Chondrocyte (in vitro differentiated cells): ENCODE results near the gene PSMD2. TPM values are rescaled to one million over a fixed set of nuclear protein-coding genes. Genes with fewer than 3 reads are reported as not detected.

Experiments used
- DNase-seq: peaks from one replicate; pipeline ENCODE4 v3.0.0; 2021; ENCODE audit warnings: mixed read lengths, low spot score
- H3K27ac Mint-ChIP-seq: one replicate; pipeline ENCODE4 v1.8.0; 2021; ENCODE audit warnings: mild to moderate bottlenecking, moderate library complexity, mixed read lengths; ENCODE audit not compliant: unreplicated experiment
- H3K27me3 Mint-ChIP-seq: 2 replicates; pipeline ENCODE4 v1.8.0; 2021; ENCODE audit warnings: low read depth, mixed read lengths
- H3K36me3 Mint-ChIP-seq: 2 replicates; pipeline ENCODE4 v1.8.0; 2021; ENCODE audit warnings: low read depth, mixed read lengths
- H3K4me1 Mint-ChIP-seq: 2 replicates; pipeline ENCODE4 v1.8.0; 2021; ENCODE audit warnings: low read depth, mild to moderate bottlenecking, mixed read lengths
- H3K4me3 Mint-ChIP-seq: one replicate; pipeline ENCODE4 v1.8.0; 2021; ENCODE audit warnings: mild to moderate bottlenecking, moderate library complexity, mixed read lengths; ENCODE audit not compliant: unreplicated experiment
- H3K9me3 Mint-ChIP-seq: 2 replicates; pipeline ENCODE4 v1.8.0; 2021; ENCODE audit warnings: low read depth, mixed read lengths
- total RNA-seq: library from RNA; stranded (reverse); gene quantifications from 3 replicates; pipeline ENCODE4 v1.2.1, GENCODE V29; 2021
- TF ChIP-seq, protein P1 (sequence below): fragments of 200-600 bp; sonication (generic); IDR thresholded peaks from 2 replicates; pipeline ENCODE4 v1.5.0; 2021; ENCODE audit warnings: antibody characterized with exemption, mild to moderate bottlenecking, moderate library complexity

The PSMD2 gene
- total RNA-seq, 1 donor from 2014 or later = 237 TPM

DNA sequence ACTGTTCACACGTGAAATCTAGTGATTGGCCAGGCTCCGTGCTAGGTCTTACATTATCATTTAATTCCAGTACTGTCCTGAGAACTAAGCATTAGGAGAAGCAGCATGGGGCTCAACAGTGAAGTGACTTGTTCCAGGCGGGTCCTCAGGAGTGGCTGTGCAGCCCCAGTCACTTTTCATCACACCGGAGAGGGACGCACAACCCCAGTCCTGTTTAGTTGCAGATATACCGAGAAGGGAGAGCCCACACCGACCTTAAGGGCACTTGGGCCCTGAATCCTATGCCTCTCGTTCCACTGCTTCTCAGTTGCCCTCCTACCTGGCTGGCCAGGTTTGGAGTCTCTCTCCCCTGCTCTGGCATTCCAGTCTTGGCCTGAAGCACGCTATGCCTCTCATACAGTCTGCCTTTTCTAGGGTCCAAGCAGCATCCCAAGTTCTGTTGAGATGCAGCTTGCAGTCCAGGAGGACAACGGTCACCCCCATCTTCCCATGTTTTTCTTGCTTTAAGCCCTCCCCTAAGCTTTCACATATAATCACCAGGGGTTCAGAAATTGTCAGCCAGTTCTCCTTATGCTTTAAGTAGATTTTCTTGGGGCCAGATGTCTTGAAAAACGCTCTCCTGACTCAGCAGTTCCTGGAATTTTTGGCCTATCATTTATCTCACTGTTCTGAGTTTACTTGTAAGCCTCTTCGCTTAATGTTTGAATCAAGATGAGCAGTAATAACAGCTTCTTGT is 48.4 kb downstream of the PSMD2 start:
- DNase-seq = no peak
- TF ChIP-seq, protein P1, sequence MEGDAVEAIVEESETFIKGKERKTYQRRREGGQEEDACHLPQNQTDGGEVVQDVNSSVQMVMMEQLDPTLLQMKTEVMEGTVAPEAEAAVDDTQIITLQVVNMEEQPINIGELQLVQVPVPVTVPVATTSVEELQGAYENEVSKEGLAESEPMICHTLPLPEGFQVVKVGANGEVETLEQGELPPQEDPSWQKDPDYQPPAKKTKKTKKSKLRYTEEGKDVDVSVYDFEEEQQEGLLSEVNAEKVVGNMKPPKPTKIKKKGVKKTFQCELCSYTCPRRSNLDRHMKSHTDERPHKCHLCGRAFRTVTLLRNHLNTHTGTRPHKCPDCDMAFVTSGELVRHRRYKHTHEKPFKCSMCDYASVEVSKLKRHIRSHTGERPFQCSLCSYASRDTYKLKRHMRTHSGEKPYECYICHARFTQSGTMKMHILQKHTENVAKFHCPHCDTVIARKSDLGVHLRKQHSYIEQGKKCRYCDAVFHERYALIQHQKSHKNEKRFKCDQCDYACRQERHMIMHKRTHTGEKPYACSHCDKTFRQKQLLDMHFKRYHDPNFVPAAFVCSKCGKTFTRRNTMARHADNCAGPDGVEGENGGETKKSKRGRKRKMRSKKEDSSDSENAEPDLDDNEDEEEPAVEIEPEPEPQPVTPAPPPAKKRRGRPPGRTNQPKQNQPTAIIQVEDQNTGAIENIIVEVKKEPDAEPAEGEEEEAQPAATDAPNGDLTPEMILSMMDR = no peak
- peaks cover 14% of the 10 kb centered on the region for H3K36me3 Mint-ChIP-seq
- no peaks in the 10 kb centered on the region for H3K9me3 Mint-ChIP-seq
- peaks cover 26% of the 10 kb centered on the region for H3K4me1 Mint-ChIP-seq
- no peaks in the 10 kb centered on the region for H3K27me3 Mint-ChIP-seq
- no peak overlapping the region for H3K27ac Mint-ChIP-seq
- no peak overlapping the region for H3K4me3 Mint-ChIP-seq

DNA sequence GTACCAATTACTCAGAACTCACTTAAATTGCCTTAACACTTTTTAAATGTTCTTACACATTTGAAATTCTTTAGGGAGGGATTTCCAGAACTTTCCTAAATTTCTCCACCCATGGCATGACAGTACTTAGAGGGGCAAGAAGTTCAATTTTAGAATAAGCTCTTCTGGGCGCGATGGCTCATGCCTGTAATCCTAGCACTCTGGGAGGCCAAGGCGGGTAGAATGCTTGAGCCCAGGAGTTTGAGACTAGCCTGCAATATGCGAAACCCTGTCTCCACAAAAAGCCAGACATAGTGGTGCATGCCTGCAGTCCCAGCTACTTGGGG is 49.0 kb downstream of the PSMD2 start:
- Mint-ChIP-seq H3K4me1 (peaks cover 22% of the 10 kb centered on the region), H3K36me3 (peaks cover 11% of the 10 kb centered on the region), H3K9me3 (no peaks in the 10 kb centered on the region), H3K4me3 (no peak overlapping the region), H3K27me3 (no peaks in the 10 kb centered on the region), H3K27ac (no peak overlapping the region)
- TF ChIP-seq, protein P1 = no peak
- no peak for DNase-seq

DNA sequence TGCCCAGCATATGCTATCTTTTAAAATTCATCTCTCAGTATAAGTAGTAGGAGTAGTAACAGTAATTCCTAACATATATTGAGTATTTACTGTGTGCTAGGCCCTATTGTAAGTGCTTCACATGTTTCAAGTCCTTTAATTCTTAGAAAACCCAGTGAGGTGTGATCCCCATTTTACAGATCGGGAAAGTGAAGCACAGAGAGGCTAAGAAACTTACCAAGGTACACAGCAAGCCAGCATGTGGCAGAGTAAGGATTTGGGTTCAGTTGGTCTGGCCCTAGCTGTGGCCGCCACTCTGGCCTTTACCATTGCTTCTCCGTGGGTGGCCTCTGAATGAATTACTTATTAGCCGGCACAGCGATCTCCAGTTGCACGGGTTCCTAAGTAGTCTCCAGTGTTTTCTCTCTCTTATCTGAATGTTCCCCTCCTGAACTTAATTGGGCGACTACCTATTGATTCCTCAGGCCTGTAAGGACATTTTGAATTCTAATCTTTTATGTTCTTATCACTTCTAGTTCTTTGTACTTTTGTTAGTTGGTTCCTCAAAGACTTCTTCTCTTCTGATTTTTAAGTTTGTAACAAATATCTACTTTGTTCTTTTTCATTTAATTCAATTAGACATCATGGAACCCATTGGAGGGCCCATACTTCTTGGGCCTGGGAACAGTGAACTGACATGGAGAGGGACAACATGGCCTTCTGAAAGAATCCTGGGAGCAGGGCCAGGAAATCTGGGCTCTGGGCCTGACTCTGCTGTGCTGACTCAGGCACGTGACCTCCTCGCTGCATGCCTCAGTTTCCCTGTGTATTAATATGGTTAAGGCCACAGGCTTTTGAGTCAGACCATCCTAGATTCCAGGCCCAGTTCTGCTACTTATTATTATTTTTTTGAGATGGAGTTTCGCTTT is 50.8 kb downstream of the PSMD2 start:
- TF ChIP-seq, protein P1 = no peak
- Mint-ChIP-seq H3K27me3 (no peaks in the 10 kb centered on the region), H3K36me3 (peaks cover 11% of the 10 kb centered on the region), H3K27ac (no peak overlapping the region), H3K9me3 (no peaks in the 10 kb centered on the region), H3K4me3 (no peak overlapping the region), H3K4me1 (peaks cover 15% of the 10 kb centered on the region)
- peak; percentile 50 for DNase-seq

DNA sequence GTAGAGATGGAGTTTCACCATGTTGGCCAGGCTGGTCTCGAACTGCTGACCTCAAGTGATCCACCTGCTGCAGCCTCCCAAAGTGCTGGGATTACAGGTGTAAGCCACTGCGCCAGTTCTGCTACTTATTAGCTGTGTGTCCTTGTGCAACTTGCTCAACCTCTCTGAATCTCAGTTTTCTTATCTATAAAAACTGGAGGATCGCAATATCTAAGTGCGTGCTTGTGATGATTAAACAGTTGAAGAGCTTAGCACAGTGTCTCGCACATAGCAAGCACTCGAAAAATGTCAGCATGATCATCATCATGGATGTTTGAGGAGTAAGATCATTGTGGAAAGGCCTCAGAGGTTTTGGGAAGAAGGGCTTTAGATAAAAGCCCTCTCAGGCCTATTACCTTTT is 51.6 kb downstream of the PSMD2 start:
- Mint-ChIP-seq H3K27me3 (no peaks in the 10 kb centered on the region), H3K4me1 (peaks cover 10% of the 10 kb centered on the region), H3K4me3 (no peak overlapping the region), H3K9me3 (no peaks in the 10 kb centered on the region), H3K27ac (no peak overlapping the region), H3K36me3 (peaks cover 12% of the 10 kb centered on the region)
- TF ChIP-seq, protein P1 = no peak
- no peak for DNase-seq

DNA sequence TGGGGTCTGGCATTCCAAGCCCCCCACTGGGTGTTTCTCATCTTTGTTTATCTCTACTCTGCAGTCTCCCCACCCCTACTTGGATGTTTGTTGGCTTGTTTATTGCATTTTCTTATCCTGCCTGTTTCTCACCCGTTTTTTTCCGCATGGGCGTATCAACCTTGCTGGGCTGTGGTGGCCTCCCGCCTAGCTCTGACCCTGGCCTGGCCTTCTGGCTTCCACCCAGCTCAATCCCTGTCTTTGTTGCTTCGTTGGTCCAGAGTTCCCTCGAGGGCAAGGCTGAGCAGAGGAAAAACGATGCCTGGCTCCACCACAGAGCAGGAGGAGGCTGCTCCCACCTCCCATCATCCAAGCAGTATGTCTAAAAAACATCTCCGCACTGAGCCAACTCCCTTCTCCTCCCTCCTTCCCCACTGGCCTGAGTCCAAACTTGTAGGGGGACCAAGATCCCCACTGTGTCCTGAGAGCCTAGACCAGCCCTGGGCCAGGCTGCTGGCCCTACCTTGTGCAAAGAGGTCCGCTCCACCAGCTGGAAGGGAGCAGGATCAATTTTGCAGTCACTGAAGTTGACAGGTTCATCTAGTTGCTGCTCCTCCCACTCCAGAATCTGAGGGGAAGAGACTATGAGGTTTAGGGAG is 52.6 kb downstream of the PSMD2 start:
- no peaks in the 10 kb centered on the region for H3K9me3 Mint-ChIP-seq
- peaks cover 9% of the 10 kb centered on the region for H3K36me3 Mint-ChIP-seq
- H3K4me1 Mint-ChIP-seq = peaks cover 6% of the 10 kb centered on the region
- no peak overlapping the region for H3K4me3 Mint-ChIP-seq
- TF ChIP-seq, protein P1 = no peak
- no peaks in the 10 kb centered on the region for H3K27me3 Mint-ChIP-seq
- H3K27ac Mint-ChIP-seq = no peak overlapping the region
- no peak for DNase-seq
